GM12865 (cell line): ENCODE results near the gene FAM229A.

Experiments used
- DNase-seq: peaks from one replicate; pipeline ENCODE4 v3.0.0; 2010; ENCODE audit warnings: low read depth
- H3K4me3 ChIP-seq: 2 replicates; pipeline ENCODE4 v1.5.1; 2011; ENCODE audit warnings: mild to moderate bottlenecking, low read depth, low read length, control low read depth
- CTCF ChIP-seq: IDR thresholded peaks from 2 replicates; pipeline ENCODE4 v1.5.1; 2011; ENCODE audit warnings: low read length, control low read depth, low read depth, inconsistent platforms; ENCODE audit not compliant: insufficient read depth; ENCODE audit errors: missing control alignments

Gene FAM229A

GRCh38 chr1:32339363-32339978, 22.8 kb downstream of the FAM229A start:
- DNase-seq = peak; percentile 71
- H3K4me3 ChIP-seq = no peak overlapping the region
- TF ChIP-seq CTCF = no peak

GRCh38 chr1:32338637-32339145, 23.6 kb downstream of the FAM229A start:
- DNase-seq = no peak

GRCh38 chr1:32337855-32338636, 24.2 kb downstream of the FAM229A start:
- H3K4me3 ChIP-seq = peak overlapping the region; percentile 19
- TF ChIP-seq CTCF = no peak
- peak; percentile 81 for DNase-seq

More at GRCh38 chr1:32338637-32339145, 23.6 kb downstream of the FAM229A start:
- no peak overlapping the region for H3K4me3 ChIP-seq
- no peak for TF ChIP-seq CTCF

- no peak for TF ChIP-seq CTCF
- peak overlapping the region; percentile 26 for H3K4me3 ChIP-seq
- peak; percentile 88 for DNase-seq
These were observed 25.2 kb downstream of the FAM229A start for GRCh38 chr1:32336963-32337675.

GRCh38 chr1:32336591-32336932, 25.7 kb downstream of the FAM229A start:
- DNase-seq = no peak
- H3K4me3 ChIP-seq = peak overlapping the region; percentile 26
- no peak for TF ChIP-seq CTCF

GRCh38 chr1:32335790-32336590, 26.3 kb downstream of the FAM229A start, which contains the start of gene MARCKSL1:
MARCKSL1 (minus strand) TSS chr1:32336233; CDS start chr1:32336033, 200 bp downstream.
- DNase-seq = peak; percentile 89
- no peak for TF ChIP-seq CTCF
- H3K4me3 ChIP-seq = peak within 1 kb of the TSS; percentile 68
